Prostate gland (tissue), 2 donors: ENCODE results near the gene RAPGEF4. TPM values are rescaled to one million over a fixed set of nuclear protein-coding genes. Genes with fewer than 3 reads are reported as not detected.
"Not testable (repeated sequence)": the region's sequence is repeated elsewhere in the genome, so short reads cannot be mapped to it uniquely, and the experiment has no call there.

Experiments
- DNase-seq: peaks from one replicate; pipeline ENCODE4 v3.0.0-alpha.2; 2019; ENCODE audit warnings: low spot score
- H3K27ac ChIP-seq, 2 donors: fragments of 200-600 bp; sonication (generic); 2 replicates each; pipeline ENCODE4 v1.5.1; 2017 to 2019
- H3K27me3 ChIP-seq: fragments of 200-600 bp; sonication (generic); replicated peaks from 2 replicates; pipeline ENCODE4 v1.5.1; 2019; ENCODE audit not compliant: insufficient read depth
- H3K36me3 ChIP-seq, 2 donors: fragments of 200-600 bp; sonication (generic); 1 replicate in 1 of 2; 2 replicates in 1 of 2; pipeline versions ENCODE4 v1.5.1 to v1.8.1; 2017 to 2019
- H3K4me1 ChIP-seq: fragments of 200-600 bp; sonication (generic); replicated peaks from 2 replicates; pipeline ENCODE4 v1.5.1; 2019
- H3K4me3 ChIP-seq, 2 donors: fragments of 200-600 bp; sonication (generic); 2 replicates each; pipeline ENCODE4 v1.5.1; 2017 to 2019
- H3K9me3 ChIP-seq: fragments of 200-600 bp; sonication (generic); 2 replicates; pipeline ENCODE4 v1.5.1; 2017
- POLR2A ChIP-seq: fragments of 450-650 bp; IDR thresholded peaks from one replicate; pipeline ENCODE4 v1.6.1; 2016; ENCODE audit warnings: antibody characterized with exemption, mild to moderate bottlenecking
- POLR2AphosphoS5 ChIP-seq: sonication (generic); formaldehyde crosslinking; IDR thresholded peaks from one replicate; pipeline ENCODE4 v1.6.1; 2017; ENCODE audit warnings: antibody characterized with exemption
- WGBS: methylation state at CpG from one replicate; pipeline ENCODE4 v1.1.5; 2018; 5-methylcytosine and 5-hydroxymethylcytosine counted together
- intact Hi-C: fragments of 100-400 bp; cut with DNase I; formaldehyde crosslinking; loops from one replicate; pipeline ENCODE4 v1.14.2; 2022
- total RNA-seq, 2 donors: library from RNA; depleted of rRNA; stranded (reverse); fragments of >200 nt; gene quantifications; one replicate each; pipeline ENCODE4 v1.1.0, GENCODE V29; 2016
- TF ChIP-seq, protein P1 (sequence below), 4 experiments: fragments of 200-600 bp in 2 of 4; fragments of 450-650 bp in 2 of 4; sonication (generic) in 2 of 4; IDR thresholded peaks; 1 replicate in 3 of 4; 2 replicates in 1 of 4; pipeline ENCODE4 v1.5.1; 2016 to 2019; ENCODE audit warnings: antibody characterized with exemption in 4 of 4, mild to moderate bottlenecking in 2 of 4, moderate library complexity in 2 of 4

The RAPGEF4 gene
- total RNA-seq, 2 donors from 2014 or later: 7.3 to 31.0 TPM

- 28% methylated on average over 11 of the region's 11 CpGs for WGBS
- DNase-seq: no peak
- intact Hi-C loops: loop anchor here (5.0 kb wide), 1 partner anchor 117 kb away; no protein-coding TSS in a partner anchor
- no peaks in the 10 kb centered on the region for H3K4me1 ChIP-seq
- no peaks in the 10 kb centered on the region for H3K9me3 ChIP-seq
- no peaks in the 10 kb centered on the region for H3K27me3 ChIP-seq
- TF ChIP-seq, protein P1, sequence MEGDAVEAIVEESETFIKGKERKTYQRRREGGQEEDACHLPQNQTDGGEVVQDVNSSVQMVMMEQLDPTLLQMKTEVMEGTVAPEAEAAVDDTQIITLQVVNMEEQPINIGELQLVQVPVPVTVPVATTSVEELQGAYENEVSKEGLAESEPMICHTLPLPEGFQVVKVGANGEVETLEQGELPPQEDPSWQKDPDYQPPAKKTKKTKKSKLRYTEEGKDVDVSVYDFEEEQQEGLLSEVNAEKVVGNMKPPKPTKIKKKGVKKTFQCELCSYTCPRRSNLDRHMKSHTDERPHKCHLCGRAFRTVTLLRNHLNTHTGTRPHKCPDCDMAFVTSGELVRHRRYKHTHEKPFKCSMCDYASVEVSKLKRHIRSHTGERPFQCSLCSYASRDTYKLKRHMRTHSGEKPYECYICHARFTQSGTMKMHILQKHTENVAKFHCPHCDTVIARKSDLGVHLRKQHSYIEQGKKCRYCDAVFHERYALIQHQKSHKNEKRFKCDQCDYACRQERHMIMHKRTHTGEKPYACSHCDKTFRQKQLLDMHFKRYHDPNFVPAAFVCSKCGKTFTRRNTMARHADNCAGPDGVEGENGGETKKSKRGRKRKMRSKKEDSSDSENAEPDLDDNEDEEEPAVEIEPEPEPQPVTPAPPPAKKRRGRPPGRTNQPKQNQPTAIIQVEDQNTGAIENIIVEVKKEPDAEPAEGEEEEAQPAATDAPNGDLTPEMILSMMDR (IDR thresholded peaks at IDR 0.05): no peak
- TF ChIP-seq POLR2AphosphoS5: no peak
- no peak for TF ChIP-seq POLR2A
- peak overlapping the region in 1 of 2 donors; percentile 53 for H3K27ac ChIP-seq
- no peak overlapping the region for H3K4me3 ChIP-seq
- H3K36me3 ChIP-seq: no peaks in the 10 kb centered on the region
These were observed 354.7 kb downstream of the RAPGEF4 start for GRCh38 chr2:173090276-173090877.

DNA sequence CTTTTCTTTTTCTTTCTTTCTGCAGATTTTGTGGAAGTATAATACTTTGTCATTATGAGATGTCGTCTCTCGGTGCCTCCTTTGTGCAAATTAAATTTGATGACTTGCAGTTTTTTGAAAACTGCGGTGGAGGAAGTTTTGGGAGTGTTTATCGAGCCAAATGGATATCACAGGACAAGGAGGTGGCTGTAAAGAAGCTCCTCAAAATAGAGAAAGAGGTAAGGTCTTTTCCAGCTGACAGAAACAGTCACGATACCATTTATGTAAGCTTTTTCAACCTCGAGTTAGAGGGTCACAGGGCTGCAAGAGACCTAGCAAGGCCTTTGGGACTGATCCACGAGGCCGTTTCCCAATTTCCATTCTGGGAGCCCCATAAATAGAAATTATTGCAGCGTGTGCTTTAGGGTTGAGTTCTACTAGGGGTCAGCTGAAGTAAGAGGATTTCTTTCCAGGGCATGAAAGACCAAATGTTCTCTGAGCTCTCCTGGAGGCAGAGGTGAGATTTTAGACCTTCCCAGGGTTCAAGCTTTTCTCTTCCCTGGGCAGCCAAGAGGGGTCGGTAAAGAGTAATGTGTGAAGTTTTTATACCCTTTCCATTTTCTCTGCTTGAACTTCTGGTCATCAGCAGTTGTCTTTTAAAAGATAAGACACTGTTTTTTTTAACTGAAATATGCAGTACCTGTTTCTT is 355.5 kb downstream of the RAPGEF4 start:
- no peaks in the 10 kb centered on the region for H3K4me1 ChIP-seq
- no peaks in the 10 kb centered on the region for H3K9me3 ChIP-seq
- 67% methylated on average over 10 of the region's 10 CpGs for WGBS

DNA sequence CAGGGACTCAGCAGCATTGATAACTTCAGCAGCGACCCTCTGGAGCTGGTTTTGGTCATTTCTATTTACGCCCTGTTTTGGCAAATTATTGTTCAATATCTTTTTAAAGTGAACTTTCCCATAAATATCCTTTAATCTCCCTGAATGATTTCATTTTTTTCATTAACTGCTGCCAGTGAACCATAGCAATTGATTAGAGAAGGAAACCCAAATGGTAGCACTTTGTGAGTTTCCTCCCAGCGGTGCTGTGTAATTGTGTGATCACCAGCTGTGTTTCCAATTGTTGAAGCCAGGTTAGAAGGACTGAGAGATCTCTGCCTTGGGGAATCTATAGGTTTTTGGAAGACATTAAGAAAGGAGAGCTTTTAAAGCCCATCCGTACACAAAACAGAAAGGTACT is 356.3 kb downstream of the RAPGEF4 start:
- Histone ChIP-seq H3K36me3 (no peaks in the 10 kb centered on the region), H3K27me3 (no peaks in the 10 kb centered on the region), H3K9me3 (no peaks in the 10 kb centered on the region), H3K27ac (peak overlapping the region; percentile 21 to 53), H3K4me3 (no peak overlapping the region), H3K4me1 (no peaks in the 10 kb centered on the region)
- WGBS: 97% methylated on average over 4 of the region's 4 CpGs
- DNase-seq: no peak
- no peak for TF ChIP-seq POLR2A
- TF ChIP-seq POLR2AphosphoS5: no peak
- TF ChIP-seq, protein P1 (IDR thresholded peaks at IDR 0.05): no peak
- intact Hi-C loops: loop anchor here (5.0 kb wide), 1 partner anchor 115 kb away; no protein-coding TSS in a partner anchor

More for the DNA sequence above, 355.5 kb downstream of the RAPGEF4 start:
- Histone ChIP-seq H3K4me3 (no peak overlapping the region), H3K27me3 (no peaks in the 10 kb centered on the region), H3K27ac (peak overlapping the region; percentile 21 to 53), H3K36me3 (no peaks in the 10 kb centered on the region)
- TF ChIP-seq POLR2A (no peak), POLR2AphosphoS5 (peak; percentile 20)
- no peak for DNase-seq
- intact Hi-C loops: loop anchor here (5.0 kb wide), 1 partner anchor 116 kb away; no protein-coding TSS in a partner anchor

- 67% methylated on average over 3 of the region's 3 CpGs for WGBS
- Histone ChIP-seq H3K27ac (no peak overlapping the region), H3K9me3 (no peaks in the 10 kb centered on the region), H3K27me3 (no peaks in the 10 kb centered on the region), H3K4me1 (no peaks in the 10 kb centered on the region), H3K4me3 (no peak overlapping the region), H3K36me3 (no peaks in the 10 kb centered on the region)
- TF ChIP-seq POLR2A (no peak), POLR2AphosphoS5 (no peak)
- TF ChIP-seq, protein P1 (IDR thresholded peaks at IDR 0.05): no peak
- intact Hi-C loops: loop anchor here (5.0 kb wide), 1 partner anchor 114 kb away; no protein-coding TSS in a partner anchor
- no peak for DNase-seq
These were observed 357.3 kb downstream of the RAPGEF4 start for GRCh38 chr2:173092844-173093402.

DNA sequence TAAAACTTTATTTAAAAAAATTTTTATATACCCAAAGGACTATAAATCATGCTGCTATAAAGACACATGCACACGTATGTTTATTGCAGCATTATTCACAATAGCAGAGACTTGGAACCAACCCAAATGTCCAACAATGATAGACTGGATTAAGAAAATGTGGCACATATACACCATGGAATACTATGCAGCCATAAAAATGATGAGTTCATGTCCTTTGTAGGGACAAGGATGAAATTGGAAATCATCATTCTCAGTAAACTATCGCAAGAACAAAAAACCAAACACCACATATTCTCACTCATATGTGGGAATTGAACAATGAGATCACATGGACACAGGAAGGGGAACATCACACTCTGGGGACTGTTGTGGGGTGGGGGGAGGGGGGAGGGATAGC is 358.0 kb downstream of the RAPGEF4 start:
- WGBS: 61% methylated on average over 2 of the region's 2 CpGs
- H3K4me1 ChIP-seq, H3K36me3 ChIP-seq, H3K4me3 ChIP-seq, H3K27ac ChIP-seq, H3K9me3 ChIP-seq, DNase-seq, H3K27me3 ChIP-seq: not testable (repeated sequence)
- intact Hi-C loops: loop anchor here (5.0 kb wide), 1 partner anchor 114 kb away; no protein-coding TSS in a partner anchor
